IPS-18a (cell line): ENCODE measurements around the gene CKS1B.
A peak's percentile ranks its signal among the peaks of the same experiment; 100 is the strongest.
"Not testable (repeated sequence)": the region's sequence is repeated elsewhere in the genome, so short reads cannot be mapped to it uniquely, and the experiment has no call there.

ENCODE experiments used
- H3K27ac ChIP-seq: one replicate; pipeline ENCODE4 v1.5.1; 2013; ENCODE audit warnings: low read length
- H3K27me3 ChIP-seq: one replicate; pipeline ENCODE4 v1.6.1; 2013; ENCODE audit warnings: mild to moderate bottlenecking, low read length; ENCODE audit not compliant: control insufficient read depth, insufficient read depth
- H3K36me3 ChIP-seq: one replicate; pipeline ENCODE4 v1.6.1; 2013; ENCODE audit warnings: low read depth, low read length; ENCODE audit not compliant: control insufficient read depth
- H3K4me1 ChIP-seq: one replicate; pipeline ENCODE4 v1.6.1; 2013; ENCODE audit warnings: low read depth, low read length; ENCODE audit not compliant: control insufficient read depth
- H3K4me3 ChIP-seq: one replicate; pipeline ENCODE4 v1.5.1; 2013; ENCODE audit warnings: low read length
- H3K9ac ChIP-seq: one replicate; pipeline ENCODE4 v1.6.1; 2013; ENCODE audit warnings: mild to moderate bottlenecking, low read length, moderate library complexity
- H3K9me3 ChIP-seq: one replicate; pipeline ENCODE4 v1.6.1; 2013; ENCODE audit warnings: low read depth, low read length; ENCODE audit not compliant: control insufficient read depth

CKS1B gene

GRCh38 chr1:154969860-154970452 lies 4.5 kb upstream of the CKS1B start:
- Histone ChIP-seq H3K27me3 (no peaks in the 10 kb centered on the region), H3K4me3 (peak overlapping the region; percentile 90), H3K9ac (peak overlapping the region; percentile 59), H3K27ac (peak overlapping the region; percentile 42), H3K36me3 (peaks cover 26% of the 10 kb centered on the region), H3K9me3 (no peaks in the 10 kb centered on the region), H3K4me1 (peaks cover 15% of the 10 kb centered on the region)

- Histone ChIP-seq H3K4me1 (peaks cover 15% of the 10 kb centered on the region), H3K4me3 (peak within 1 kb of the TSS; percentile 90), H3K9me3 (no peaks in the 10 kb centered on the region), H3K27ac (peak within 1 kb of the TSS; percentile 82), H3K27me3 (no peaks in the 10 kb centered on the region), H3K36me3 (peaks cover 17% of the 10 kb centered on the region), H3K9ac (peak within 1 kb of the TSS; percentile 59)
Observed at GRCh38 chr1:154970631-154971340, 3.7 kb upstream of the CKS1B start, which contains the start of gene SHC1. Gene SHC1, minus strand, starts transcription at chr1:154970747. Its CDS starts 221 bp downstream, at chr1:154970526.

GRCh38 chr1:154971341-154971998 lies 3.0 kb upstream of the CKS1B start:
- peaks cover 22% of the 10 kb centered on the region for H3K4me1 ChIP-seq
- peaks cover 11% of the 10 kb centered on the region for H3K36me3 ChIP-seq
- H3K27ac ChIP-seq = peak overlapping the region; percentile 82
- no peaks in the 10 kb centered on the region for H3K9me3 ChIP-seq
- peak overlapping the region; percentile 59 for H3K9ac ChIP-seq
- H3K27me3 ChIP-seq = no peaks in the 10 kb centered on the region
- H3K4me3 ChIP-seq = peak overlapping the region; percentile 90

DNA sequence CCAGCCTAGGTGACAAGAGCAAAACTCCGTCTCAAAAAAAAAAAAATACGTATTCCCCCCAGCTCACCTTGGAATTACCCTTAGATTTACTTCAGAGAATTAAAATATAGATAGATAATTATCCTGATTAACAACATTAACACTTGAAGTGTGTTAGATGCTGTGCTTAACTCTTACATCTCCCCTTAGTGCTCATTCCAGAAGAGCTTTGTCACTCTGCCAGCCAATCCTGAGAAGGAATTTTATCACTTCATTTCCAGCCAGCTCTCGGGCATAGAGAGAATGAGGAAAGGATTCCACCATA lies 2.3 kb upstream of the CKS1B start:
- H3K27me3 ChIP-seq = no peaks in the 10 kb centered on the region
- peak overlapping the region; percentile 91 for H3K9ac ChIP-seq
- H3K9me3 ChIP-seq = no peaks in the 10 kb centered on the region
- peak overlapping the region; percentile 80 for H3K27ac ChIP-seq
- H3K36me3 ChIP-seq = peaks cover 4% of the 10 kb centered on the region
- H3K4me1 ChIP-seq = peaks cover 27% of the 10 kb centered on the region
- peak overlapping the region; percentile 90 for H3K4me3 ChIP-seq

DNA sequence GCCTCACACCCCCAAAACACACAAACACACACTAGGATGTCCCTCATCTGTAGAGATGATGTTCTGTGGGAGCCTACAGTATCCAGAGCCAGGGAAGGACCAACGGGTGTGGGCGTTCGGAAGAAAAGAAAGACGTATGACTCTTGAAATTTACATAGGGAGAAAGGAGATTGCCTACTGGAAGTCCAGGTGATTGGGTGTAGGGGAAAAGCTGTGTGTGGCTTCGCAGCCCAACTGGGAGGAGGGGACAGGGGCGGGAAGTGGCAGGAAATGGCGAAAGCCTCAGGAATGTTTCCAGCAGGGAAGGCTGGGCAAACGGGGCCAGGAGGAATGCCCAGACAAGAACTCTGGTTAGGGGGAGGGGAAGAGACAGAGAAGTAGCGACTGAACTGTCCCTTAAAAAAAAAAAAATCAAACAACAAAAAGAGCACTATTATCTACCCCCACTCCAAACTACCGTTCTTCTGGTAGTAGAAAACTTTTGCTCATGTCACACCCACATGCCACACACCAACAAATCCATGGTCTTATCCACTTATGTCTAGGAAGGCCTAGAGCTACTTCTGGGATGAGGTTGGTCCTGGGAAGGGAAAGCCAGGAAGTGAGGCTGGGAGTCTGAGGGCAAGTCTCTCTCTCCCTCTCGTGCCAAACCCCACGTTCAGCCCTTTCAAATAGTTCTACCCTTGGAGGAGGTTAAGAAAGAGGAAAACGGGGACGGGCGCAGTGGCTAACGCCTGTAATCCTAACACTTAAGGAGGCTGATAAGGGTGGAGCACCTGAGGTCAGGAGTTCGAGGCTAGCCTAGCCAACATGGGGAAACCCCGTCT lies 1.8 kb upstream of the CKS1B start:
- Histone ChIP-seq H3K4me3 (peak overlapping the region; percentile 90), H3K9ac (peak overlapping the region; percentile 91), H3K9me3 (no peaks in the 10 kb centered on the region), H3K4me1 (peaks cover 27% of the 10 kb centered on the region), H3K27ac (peak overlapping the region; percentile 93), H3K27me3 (no peaks in the 10 kb centered on the region), H3K36me3 (peaks cover 2% of the 10 kb centered on the region)

DNA sequence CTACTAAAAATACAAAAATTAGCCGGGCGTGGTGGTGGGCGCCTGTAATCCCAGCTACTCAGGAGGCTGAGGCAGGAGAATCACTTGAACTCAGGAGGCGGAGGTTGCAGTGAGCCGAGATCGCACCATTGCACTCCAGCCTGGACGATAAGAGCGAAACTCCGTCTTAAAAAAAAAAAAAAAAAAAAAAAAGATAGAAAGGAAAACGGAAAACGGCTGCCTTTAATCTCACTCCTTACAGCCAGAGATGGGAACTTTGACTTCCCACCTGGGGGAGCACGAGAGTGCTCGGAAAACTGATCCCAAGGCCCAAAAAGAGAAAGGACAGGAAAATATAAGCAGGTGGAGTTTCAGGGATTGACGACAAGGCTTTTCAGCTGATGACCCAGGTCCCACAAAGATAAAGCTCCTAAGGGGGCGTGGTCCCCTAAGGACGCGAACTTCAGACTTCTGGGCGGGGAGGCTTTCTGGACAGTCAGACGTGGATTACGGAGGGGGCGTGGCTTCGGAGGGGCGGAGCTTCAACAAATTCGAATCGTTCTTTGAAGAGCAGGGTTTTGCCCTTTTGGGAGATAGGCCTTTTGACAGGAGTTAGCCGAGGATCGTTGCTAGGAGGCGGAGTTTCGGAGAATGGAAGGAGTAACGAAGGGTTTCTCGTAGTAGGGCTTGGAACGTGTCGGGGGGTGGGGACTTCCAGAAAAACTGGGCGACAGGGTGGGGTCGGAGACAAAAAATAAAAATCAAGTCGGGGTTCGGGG lies 958 bp upstream of the CKS1B start:
- peaks cover 10% of the 10 kb centered on the region for H3K36me3 ChIP-seq
- H3K4me1 ChIP-seq = peaks cover 27% of the 10 kb centered on the region
- H3K4me3 ChIP-seq = peak overlapping the region; percentile 90
- H3K9me3 ChIP-seq = no peaks in the 10 kb centered on the region
- H3K9ac ChIP-seq = peak overlapping the region; percentile 91
- no peaks in the 10 kb centered on the region for H3K27me3 ChIP-seq
- H3K27ac ChIP-seq = peak overlapping the region; percentile 93

DNA sequence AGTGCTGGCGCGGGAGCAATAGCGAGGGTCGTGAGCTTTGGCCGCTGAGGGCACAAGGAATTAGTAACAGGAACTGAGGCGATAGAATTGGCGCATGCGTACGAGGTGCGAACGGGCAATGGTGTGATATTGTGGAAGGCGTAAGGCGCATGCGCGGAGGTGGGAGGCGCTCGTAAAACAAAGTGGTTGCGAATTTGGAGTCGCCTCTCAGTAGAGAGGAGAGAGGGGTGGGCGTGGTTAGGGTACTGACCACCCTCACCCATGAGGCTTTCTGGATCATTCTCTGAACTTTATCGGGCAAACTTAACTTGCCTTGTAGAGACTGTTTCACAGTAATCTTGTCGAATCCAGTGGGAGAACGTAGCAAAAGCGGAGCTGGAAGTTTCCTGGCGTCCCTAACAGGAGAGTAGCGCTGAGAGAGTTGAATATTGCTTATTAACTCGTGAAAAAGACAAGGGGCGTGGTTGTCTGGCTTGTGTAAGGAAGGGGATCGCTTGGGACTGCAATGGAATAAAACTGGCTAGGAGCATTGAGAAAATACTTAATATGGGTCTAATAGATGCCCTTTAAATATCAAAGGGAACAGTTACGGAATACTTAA lies 427 bp downstream of the CKS1B start:
- peaks cover 20% of the 10 kb centered on the region for H3K36me3 ChIP-seq
- H3K9me3 ChIP-seq = no peaks in the 10 kb centered on the region
- H3K4me1 ChIP-seq = peaks cover 27% of the 10 kb centered on the region
- peak overlapping the region; percentile 90 for H3K4me3 ChIP-seq
- H3K27me3 ChIP-seq = no peaks in the 10 kb centered on the region
- H3K27ac ChIP-seq = peak overlapping the region; percentile 75
- peak overlapping the region; percentile 91 for H3K9ac ChIP-seq

DNA sequence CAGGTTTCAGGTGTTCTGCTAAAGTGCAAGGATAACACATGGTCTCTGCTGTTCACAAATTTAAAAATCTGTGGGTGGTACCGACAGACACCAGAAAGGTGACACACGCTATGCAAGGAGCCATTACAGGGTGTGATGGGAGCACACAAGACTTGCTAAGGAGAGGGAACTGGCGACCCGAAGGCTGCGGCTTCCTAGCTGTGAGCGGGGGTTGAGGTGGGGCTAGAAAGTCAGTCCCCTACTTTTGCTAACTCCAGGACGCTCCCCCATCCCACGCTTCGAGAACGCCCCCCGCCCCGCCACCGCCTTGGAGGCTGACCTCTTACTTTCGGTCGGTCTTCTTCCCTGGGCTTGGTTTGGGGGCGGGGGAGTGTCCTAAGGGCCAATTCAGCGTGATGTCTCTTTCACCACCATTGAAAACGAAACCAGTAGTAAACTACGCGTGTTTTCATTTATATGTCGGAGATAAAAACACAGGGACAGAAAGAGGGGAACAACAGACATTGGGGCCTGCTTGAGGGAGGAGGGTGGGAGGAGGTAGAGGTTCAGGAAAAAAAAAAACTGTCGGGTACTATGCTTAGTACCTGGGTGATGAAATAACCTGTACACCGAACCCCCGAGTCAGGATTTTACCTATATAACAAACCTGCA lies 1.1 kb downstream of the CKS1B start:
- Histone ChIP-seq H3K36me3 (peaks cover 20% of the 10 kb centered on the region), H3K27me3 (no peaks in the 10 kb centered on the region), H3K9me3 (no peaks in the 10 kb centered on the region), H3K4me1 (peaks cover 27% of the 10 kb centered on the region), H3K4me3 (peak overlapping the region; percentile 90), H3K27ac (peak overlapping the region; percentile 75), H3K9ac (peak overlapping the region; percentile 91)

DNA sequence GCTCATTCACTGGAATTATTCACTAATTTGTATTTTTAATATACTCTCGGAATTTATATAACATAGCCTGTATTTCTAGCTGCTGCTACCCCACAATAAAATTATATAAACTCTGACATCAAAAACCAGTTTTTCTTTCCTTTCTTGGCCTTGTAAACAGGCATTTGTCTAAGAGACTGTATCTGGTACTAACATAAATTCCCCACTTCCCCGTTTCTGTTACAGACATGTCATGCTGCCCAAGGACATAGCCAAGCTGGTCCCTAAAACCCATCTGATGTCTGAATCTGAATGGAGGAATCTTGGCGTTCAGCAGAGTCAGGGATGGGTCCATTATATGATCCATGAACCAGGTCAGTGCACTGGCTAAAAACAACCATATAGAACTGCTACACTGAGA lies 3.3 kb downstream of the CKS1B start:
- Histone ChIP-seq H3K4me1 (peaks cover 21% of the 10 kb centered on the region), H3K36me3 (peaks cover 23% of the 10 kb centered on the region)
- H3K27me3 ChIP-seq, H3K9ac ChIP-seq, H3K27ac ChIP-seq, H3K4me3 ChIP-seq, H3K9me3 ChIP-seq: not testable (repeated sequence)

DNA sequence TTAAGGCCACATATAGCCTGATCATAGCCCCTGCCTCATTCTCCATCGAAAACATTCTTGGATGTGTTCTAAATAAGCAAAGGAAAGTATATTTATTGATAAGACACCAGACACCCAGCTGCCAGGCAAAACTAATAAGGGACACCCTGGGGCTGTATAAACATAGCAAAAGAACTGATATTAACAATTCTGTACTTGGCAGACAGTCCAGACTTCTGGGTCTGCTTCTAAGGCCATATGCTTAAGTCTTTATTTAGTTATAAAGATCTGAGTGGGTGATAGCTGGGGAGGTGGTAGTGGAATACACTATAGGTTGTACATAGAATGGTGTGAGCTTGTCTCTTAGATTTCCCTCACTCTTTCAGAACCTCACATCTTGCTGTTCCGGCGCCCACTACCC lies 3.9 kb downstream of the CKS1B start:
- Histone ChIP-seq H3K27me3 (no peaks in the 10 kb centered on the region), H3K36me3 (peaks cover 23% of the 10 kb centered on the region), H3K4me1 (peaks cover 18% of the 10 kb centered on the region), H3K4me3 (no peak overlapping the region), H3K27ac (no peak overlapping the region), H3K9ac (no peak overlapping the region), H3K9me3 (no peaks in the 10 kb centered on the region)
